GM12891 (cell line): ENCODE measurements around the gene RCVRN.

Source experiments
- POLR2A ChIP-seq: IDR thresholded peaks from 2 replicates; pipeline ENCODE4 v1.6.1; 2011; ENCODE audit warnings: low read depth, low read length, control low read depth
- POLR2AphosphoS5 ChIP-seq: IDR thresholded peaks from 2 replicates; pipeline ENCODE4 v1.6.1; 2011; ENCODE audit warnings: low read depth, low read length, control low read depth

DNA sequence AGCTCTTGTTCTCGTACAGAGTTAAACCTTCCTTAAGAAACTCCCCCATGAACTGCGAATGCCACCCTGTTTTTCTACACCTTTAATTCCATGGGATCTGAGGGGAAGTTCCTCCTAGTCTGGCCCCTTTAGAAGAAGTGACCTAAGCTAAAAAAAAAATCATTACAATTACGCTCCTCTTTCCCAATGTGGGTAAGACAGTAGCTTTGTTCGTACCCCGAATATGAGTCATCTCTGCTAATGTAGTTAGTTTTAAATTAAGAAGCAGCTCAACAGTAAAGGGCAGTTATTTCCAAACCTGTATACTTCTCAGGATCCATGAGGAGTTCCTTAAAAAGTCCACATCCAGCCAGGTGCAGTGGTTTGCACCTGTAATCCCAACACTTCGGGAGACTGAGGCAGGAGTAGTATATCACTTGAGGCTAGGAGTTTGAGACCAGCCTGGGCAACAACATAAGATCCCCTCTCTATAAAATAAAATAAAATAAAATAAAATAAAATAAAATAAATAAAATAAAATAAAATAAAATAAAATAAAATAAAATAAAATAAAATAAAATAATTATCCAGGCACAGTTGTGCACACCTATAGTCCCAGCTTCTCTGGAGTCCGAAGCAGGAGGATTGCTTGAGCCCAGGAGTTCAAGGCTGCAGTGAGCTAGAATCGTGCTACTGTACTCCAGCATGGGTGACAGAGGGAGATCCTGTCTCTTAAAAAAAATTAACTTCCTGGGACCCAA is 26.1 kb downstream of the RCVRN start:
- TF ChIP-seq POLR2AphosphoS5 = no peak
- TF ChIP-seq POLR2A = no peak
